A673 (cell line): Measurements from ENCODE around the gene CCDC158.

Experiments used
- CTCF ChIP-seq: fragments of 300-800, 200-600 bp; sonication (generic); conservative IDR thresholded peaks from 2 replicates; pipeline ENCODE4 v1.5.1; 2017; ENCODE audit warnings: low read depth, mild to moderate bottlenecking, antibody characterized with exemption, low read length, moderate library complexity, mixed read lengths
- EZH2 ChIP-seq: fragments of 200-600 bp; sonication (generic); IDR thresholded peaks from 2 replicates; pipeline ENCODE4 v1.6.1; 2017; ENCODE audit warnings: borderline replicate concordance, low read depth, mild to moderate bottlenecking, mixed read lengths, antibody characterized with exemption, low read length; ENCODE audit not compliant: poor library complexity, severe bottlenecking

GRCh38 chr4:76271248-76271647 is 149.7 kb downstream of the CCDC158 start:
- TF ChIP-seq CTCF, result no peak
- no peak for TF ChIP-seq EZH2
